SK-N-MC (cell line): ENCODE data around the gene ASPG.

ENCODE experiments used
- EZH2 ChIP-seq: fragments of 200-600 bp; sonication (generic); IDR thresholded peaks from one replicate; pipeline ENCODE4 v1.6.1; 2017; ENCODE audit warnings: antibody characterized with exemption
- POLR2AphosphoS5 ChIP-seq: IDR thresholded peaks from 2 replicates; pipeline ENCODE4 v1.6.1; 2012; ENCODE audit warnings: mild to moderate bottlenecking, low read depth, low read length, borderline replicate concordance

DNA sequence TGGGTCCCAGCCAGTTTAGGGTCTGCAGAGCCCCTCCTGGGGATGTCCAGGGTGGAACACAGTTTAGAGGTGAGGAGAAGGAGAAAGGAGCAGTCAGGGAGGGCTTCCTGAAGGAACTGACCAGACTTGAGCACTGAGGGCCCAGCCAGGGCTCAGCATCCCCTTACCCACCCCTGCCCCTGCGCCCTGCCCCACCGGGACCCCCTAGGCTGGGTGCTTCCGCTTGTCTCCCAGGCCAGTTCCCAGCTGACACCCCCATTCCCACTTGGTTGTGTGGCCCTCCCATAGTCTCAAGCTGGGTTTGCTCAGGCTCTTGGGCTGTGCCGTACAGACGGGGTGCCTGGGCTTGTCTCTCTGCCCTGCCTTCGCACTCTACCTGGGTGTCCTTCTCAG is 26.6 kb downstream of the ASPG start:
- no peak for TF ChIP-seq POLR2AphosphoS5
- no peak for TF ChIP-seq EZH2
